Tibial nerve (tissue), 3 donors: ENCODE measurements around the gene SASS6.

Experiments used
- CTCF ChIP-seq, 5 experiments: fragments of 200-600 bp in 3 of 5; fragments of 450-650 bp in 2 of 5; sonication (generic) in 3 of 5; IDR thresholded peaks; one replicate each; pipeline ENCODE4 v1.5.1; 2016 to 2019; ENCODE audit warnings: antibody characterized with exemption in 5 of 5, mild to moderate bottlenecking in 3 of 5, moderate library complexity in 2 of 5
- POLR2A ChIP-seq, 2 donors: fragments of 450-650 bp; IDR thresholded peaks; one replicate each; pipeline ENCODE4 v1.6.1; 2017; ENCODE audit warnings: antibody characterized with exemption in 2 of 2, mild to moderate bottlenecking in 2 of 2, moderate library complexity in 2 of 2

- TF ChIP-seq CTCF (IDR thresholded peaks at IDR 0.05) = no peak
- no peak for TF ChIP-seq POLR2A (IDR thresholded peaks at IDR 0.05)
Measured at GRCh38 chr1:100065183-100065968, 67.4 kb downstream of the SASS6 start.
